Measurements from ENCODE around the gene CXCR2. TPM values are rescaled to one million over a fixed set of nuclear protein-coding genes. Genes with fewer than 3 reads are reported as not detected.

CXCR2 gene
- total RNA-seq = under 0.01 and 0.48 TPM in 2 replicates

DNA sequence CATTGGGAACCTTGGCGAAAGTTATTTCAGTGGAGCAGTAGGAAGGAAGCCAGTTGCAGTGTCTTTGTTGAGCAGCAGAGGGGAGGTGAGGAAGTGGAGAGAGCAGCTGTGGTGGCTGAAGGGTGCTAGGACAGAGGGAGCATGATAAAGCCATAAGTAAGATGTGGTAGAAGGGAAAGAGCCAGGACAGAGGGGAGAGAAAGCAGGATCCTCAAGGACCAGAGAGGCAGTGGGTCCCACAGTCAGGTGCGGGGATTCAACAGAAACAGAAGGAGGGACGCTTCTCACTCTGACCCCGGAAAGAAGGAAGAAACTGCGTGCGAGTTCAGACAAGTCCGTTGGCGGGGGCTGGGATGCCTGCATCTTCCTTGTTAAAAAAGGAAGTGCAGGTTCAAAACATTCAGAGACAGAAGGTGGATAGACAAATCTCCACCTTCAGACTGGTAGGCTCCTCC is at the start of gene CXCR2:
CXCR2 (plus strand) TSS at position 403 of the 455 bp plus-strand sequence. CDS start 8,774 bp downstream, outside the sequence.

DNA sequence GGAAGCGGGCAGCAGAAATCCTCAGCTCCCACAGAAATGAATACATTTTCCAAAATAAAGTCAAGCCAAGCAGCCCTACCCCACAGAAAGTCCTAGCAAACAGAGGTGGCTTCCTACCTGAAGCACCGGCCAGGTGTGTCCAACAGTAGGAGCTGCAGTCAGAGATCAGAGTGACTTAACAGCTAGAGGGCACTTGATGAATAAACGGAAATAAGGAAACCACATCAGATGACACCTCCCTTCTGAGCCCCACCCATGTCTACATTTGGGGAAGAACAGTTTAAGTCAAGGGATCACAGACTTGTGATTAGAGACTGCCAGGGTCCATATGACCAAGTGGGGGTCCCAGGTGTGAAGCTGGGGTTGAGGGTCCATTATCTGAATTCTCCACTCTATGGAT is 41.0 kb downstream of the CXCR2 start, which contains the start of gene CXCR1:
CXCR1 (minus strand) TSS at position 172 of the 400 bp plus-strand sequence. CDS start 1,751 bp downstream, outside the sequence.

Other genes starting within 250 kb of the CXCR2 start
- gene TNS1, start 123.0 kb upstream of the CXCR2 start, total RNA-seq = 0.64 and 12.0 TPM in 2 replicates
- gene RUFY4, start 56.8 kb upstream of the CXCR2 start, total RNA-seq = under 0.01 TPM in 1 of 2 replicates, not detected in the other
- not detected in 2 replicates for gene CXCR1, start 40.9 kb downstream of the CXCR2 start, total RNA-seq
- gene ARPC2, start 91.2 kb downstream of the CXCR2 start, total RNA-seq = 396 and 434 TPM in 2 replicates
- gene GPBAR1, start 135.0 kb downstream of the CXCR2 start, total RNA-seq = 0.43 TPM in 1 of 2 replicates, not detected in the other
- 208 and 211 TPM in 2 replicates for gene AAMP, start 144.1 kb downstream of the CXCR2 start, total RNA-seq
- gene PNKD, start 144.5 kb downstream of the CXCR2 start, total RNA-seq = 20.7 and 24.8 TPM in 2 replicates
- 676 and 698 TPM in 2 replicates for gene TMBIM1, start 166.5 kb downstream of the CXCR2 start, total RNA-seq
- not detected in 2 replicates for gene CATIP, start 230.8 kb downstream of the CXCR2 start, total RNA-seq

Measured in tracheal epithelial cell (primary cell).